Stimulated activated naive CD4-positive, alpha-beta T cell treated with Interleukin-2 at 50 U/mL for 16 hours (primary cell): ENCODE results near the gene NT5C3B.
A peak's percentile ranks its signal among the peaks of the same experiment; 100 is the strongest.
"Not testable (repeated sequence)": the region's sequence is repeated elsewhere in the genome, so short reads cannot be mapped to it uniquely, and the experiment has no call there.

Source experiments
- DNase-seq: peaks from one replicate; lab custom pipeline; 2025; lab: John Stamatoyannopoulos, UW

The NT5C3B gene

GRCh38 chr17:41835800-41836549 lies at the start of gene NT5C3B:
TSS of gene NT5C3B (minus strand) at chr17:41836232. CDS start at chr17:41836193, 39 bp downstream.
- DNase-seq: peak; percentile 35

DNA sequence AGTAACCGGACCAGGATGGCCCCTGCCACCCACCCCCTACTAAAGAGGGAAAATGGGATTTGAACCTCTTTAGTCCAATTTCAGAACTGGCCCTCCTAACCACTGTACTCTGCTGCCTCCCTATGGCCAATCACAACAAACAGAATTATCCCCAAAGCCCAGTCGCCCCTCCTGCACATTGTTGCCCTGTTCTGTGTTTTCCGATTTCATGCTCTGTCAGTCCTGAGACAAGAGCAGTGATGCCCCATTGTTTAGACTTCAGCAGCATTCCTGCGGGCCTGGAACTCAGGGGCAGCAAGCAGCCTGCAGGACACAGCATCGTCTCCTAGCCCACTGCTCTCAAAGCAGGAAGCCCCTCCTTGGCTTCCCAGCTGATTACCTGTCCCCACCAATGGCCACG lies 49.7 kb upstream of the NT5C3B start:
- DNase-seq: no peak

DNA sequence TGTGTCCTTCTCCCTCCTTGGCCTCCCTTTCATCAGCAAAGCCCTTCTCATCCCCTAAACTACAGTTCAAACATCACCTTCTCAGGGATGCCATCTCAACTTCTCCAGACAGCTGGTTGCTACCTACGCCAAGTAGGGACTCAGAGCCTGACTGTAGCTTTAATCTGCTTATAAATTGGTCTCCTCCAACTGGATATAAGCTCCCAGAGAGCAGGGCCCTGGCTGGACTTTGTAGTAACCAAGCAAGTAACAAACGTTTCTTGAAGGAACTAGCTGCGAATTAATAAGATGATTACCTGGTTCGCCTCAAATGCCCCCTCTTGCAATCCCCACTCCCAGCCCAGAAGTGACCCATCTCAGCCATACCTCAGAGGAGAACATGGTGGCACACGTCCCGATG lies 46.7 kb upstream of the NT5C3B start:
- no peak for DNase-seq

DNA sequence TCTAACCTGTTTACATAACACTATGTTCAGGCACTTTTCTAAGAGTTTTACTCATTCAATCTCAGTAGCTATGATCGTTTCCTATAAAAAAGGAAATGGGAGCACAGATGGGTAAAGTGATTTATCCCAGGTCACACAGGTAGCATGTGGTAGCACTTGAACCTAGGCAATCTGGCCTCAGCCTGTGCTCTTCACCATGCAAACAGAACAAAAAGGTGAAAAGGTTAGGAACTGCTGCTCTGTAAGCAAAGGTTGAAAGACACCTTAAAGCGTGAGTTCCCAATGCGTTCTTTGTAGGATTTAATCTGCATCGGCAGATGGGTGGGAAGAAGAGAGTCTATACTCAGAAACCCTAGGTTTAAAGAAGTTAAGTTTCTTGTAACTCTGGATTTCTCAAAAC lies 44.1 kb upstream of the NT5C3B start:
- DNase-seq: no peak

DNA sequence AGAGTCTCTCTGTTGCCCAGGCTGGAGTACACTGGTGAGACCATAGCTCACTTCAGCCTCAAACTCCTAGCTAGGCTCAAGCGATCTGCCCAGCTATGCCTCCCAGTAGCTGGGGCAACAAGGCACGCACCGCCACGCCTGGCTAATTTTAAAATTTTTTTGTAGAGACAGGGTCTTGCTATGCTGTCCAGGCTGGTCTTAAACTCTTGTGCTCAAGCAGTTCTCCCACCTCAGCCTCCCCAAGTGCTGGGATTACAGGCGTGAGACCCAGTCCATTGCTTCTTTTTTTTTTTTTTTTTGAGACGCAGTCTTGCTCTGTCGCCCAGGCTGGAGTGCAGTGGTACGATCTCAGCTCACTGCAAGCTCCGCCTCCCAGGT lies 38.2 kb upstream of the NT5C3B start:
- not testable (repeated sequence) for DNase-seq

- DNase-seq: no peak
Measured at GRCh38 chr17:41873559-41874292, 37.7 kb upstream of the NT5C3B start.

GRCh38 chr17:41871789-41872188 lies 35.8 kb upstream of the NT5C3B start:
- DNase-seq: no peak

- DNase-seq: no peak
Measured at GRCh38 chr17:41870627-41871026, 34.6 kb upstream of the NT5C3B start.

DNA sequence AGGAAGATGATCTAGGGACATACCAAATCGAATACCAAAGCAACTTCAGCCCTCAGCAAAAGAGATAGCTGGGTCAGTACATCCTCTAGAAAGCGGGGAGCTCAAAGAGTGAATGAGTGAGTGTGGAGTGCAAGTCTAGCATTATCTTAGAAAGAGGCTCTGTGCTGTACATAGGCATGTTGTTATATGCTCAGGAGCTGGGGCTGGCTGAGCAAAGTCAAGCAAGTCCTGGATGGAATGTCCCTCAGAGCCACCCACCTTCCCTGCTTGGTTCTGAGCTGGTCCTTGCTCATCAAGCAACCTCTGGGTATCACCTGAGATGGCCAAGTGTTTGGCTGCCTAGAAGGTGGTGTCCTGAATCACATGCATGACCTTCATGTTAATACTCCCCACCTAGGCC lies 34.1 kb upstream of the NT5C3B start:
- DNase-seq: no peak

GRCh38 chr17:41869426-41869825 lies 33.4 kb upstream of the NT5C3B start:
- no peak for DNase-seq

DNA sequence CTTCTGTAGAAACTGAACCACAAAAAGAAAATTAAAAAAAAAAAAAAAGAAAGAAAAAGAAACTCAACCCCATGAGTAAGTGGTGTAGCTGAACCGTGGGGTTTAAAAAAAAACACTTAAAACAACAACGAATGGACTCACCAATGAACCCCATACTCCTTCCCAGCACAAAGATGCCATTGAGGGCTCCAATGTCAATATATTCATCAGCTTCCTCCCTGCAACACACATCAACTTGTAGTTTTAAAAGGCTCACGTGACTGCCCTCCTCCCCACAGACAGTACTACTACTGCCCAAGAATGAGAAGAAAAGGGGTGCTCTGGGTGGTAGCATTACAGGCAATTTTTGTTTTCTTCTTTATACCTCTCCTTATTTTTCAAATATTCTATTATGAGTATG lies 32.5 kb upstream of the NT5C3B start:
- DNase-seq: no peak

DNA sequence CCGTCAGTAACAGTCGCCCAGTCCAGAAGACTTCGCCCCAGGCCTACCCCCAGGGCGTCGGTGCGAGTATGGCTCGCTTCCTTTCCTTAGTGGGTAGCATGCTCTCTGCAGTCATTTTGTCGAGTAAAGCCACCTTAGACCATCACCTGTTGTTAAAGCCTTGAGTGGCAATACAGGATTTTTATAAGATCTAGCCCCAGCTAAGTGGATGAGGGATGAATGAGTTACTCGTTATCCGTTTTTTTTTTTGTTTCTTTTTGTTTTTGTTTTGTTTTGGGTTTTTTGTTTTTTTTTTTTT lies 29.5 kb upstream of the NT5C3B start:
- no peak for DNase-seq

- peak; percentile 87 for DNase-seq
Measured at GRCh38 chr17:41864836-41865595, 29.0 kb upstream of the NT5C3B start, which contains the start of gene KLHL11. TSS of gene KLHL11 (minus strand) at chr17:41865423. CDS start at chr17:41865370, 53 bp downstream.

- peak; percentile 71 for DNase-seq
Measured at GRCh38 chr17:41864498-41864835, 28.4 kb upstream of the NT5C3B start.

GRCh38 chr17:41863074-41863848 lies 27.2 kb upstream of the NT5C3B start:
- peak; percentile 32 for DNase-seq

DNA sequence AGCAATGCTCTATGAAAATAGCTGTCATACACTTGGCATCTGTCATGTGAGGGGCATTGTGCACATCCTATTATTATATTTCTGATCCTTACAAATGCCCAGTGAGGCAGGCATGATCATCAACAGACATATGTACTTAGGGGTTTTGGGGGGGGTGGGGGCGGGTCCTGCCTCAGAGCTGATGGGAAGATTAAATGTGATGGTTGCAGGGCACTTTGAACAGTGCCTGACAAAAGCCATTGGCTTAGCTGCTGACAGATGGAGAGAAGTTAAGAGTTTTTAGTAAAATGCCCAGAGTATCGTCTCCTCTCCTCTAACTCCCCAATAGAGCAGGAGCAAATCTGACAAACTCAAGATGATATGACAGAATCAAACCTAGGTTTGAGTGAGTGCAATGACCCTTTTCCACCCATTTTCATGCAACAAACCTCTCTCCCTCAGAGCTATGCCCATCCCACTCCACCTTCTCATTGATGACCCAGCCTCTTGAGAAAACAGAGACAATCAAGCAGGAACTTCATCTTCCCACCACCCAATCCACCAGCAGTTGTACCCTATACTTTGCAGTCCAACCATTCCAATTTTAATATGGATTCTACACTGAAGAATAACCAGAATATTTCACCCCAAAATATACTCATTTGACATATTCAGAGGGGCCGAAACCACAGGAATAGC lies 24.4 kb upstream of the NT5C3B start:
- DNase-seq: no peak

DNA sequence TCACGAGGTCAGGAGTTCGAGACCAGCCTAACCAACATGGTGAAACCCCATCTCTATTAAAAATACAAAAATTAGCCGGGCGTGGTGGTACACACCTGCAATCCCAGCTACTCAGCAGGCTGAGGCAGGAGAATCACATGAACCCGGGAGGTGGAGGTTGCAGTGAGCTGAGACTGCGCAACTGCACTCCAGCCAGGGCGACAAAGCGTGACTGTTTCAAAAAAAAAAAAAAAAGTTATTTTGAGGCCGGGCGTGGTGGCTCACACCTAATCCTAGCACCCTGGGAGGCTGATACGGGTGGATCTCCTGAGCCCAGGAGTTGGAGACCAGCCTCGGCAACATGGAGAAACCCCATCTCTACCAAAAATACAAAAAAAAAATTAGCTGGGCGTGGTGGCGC lies 15.3 kb upstream of the NT5C3B start:
- not testable (repeated sequence) for DNase-seq

DNA sequence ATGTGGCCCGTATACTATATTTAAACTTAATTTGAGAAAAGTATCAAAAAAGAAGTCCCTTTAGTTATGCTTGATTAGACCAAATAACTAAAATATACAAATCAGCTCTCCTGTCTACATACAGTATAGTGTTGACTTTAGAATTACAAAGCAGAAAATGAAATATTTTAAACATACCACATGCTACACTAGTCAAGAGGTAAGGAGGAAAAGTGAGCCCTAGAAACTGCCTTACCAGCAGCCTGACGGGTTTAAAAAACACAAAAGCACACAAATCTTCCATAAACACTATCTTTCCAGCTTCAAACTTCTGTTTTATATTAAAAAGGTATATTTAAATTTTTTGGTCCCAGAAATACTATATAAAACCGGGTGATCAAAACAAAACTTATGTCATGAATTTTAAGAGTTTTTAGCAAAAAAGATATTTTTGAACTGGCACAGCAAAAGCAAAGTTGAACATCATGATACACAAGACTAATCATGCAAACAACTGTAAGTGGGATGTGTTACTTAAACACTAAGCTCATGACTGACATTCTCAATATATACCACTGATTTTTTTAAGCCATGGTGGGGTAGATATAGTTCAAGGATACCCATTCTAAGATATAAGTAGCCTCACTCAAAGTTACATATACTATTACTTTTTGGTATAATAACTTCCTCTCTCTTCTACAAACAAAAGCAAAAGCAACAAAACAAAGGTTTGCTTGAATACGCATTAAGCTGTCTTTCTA lies 13.4 kb upstream of the NT5C3B start:
- no peak for DNase-seq

GRCh38 chr17:41848788-41849187 lies 12.8 kb upstream of the NT5C3B start:
- DNase-seq: no peak

- DNase-seq: no peak
Measured at GRCh38 chr17:41844971-41845370, 8.9 kb upstream of the NT5C3B start.

DNA sequence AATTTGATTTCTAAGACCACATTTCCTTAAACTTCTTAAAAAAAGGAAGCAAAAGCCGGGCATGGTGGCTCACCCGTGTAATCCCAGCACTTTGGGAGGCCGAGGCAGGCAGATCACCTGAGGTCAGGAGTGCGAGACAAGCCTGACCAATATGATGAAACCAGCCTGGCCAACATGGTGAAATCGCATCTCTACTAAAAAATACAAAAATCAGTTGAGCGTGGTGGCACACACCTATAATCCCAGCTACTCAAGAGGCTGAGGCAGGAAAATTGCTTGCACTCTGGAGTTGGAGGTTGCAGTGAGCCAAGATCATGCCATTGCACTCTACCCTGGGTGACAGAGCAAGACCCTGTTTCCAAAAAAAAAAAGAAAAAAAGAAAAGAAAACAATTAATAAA lies 4.7 kb upstream of the NT5C3B start:
- DNase-seq: not testable (repeated sequence)
